Activated CD8-positive, alpha-beta T cell treated with anti-CD3 and anti-CD28 coated beads for 36 hours (primary cell): ENCODE results near the gene MYF6. TPM values are rescaled to one million over a fixed set of nuclear protein-coding genes. Genes with fewer than 3 reads are reported as not detected.

Source experiments
- ATAC-seq: fragments of 200-7000 bp; cut with Tn5 transposase; one replicate; pipeline ENCODE4 v1.10.0; 2021; ENCODE audit warnings: mild to moderate bottlenecking, moderate library complexity
- CTCF ChIA-PET: fragments of 350-600 bp; sonication (Branson Sonifier 250); formaldehyde crosslinking; loops from one replicate; lab custom pipeline; 2021; ENCODE audit warnings: antibody characterized with exemption; lab: Charles Lee
- POLR2A ChIA-PET: fragments of 350-600 bp; sonication (Branson Sonifier 250); formaldehyde crosslinking; loops from one replicate; lab custom pipeline; 2021; ENCODE audit warnings: antibody characterized with exemption; lab: Charles Lee
- DNase-seq: peaks from one replicate; pipeline ENCODE4 v3.0.0-alpha.2; 2020
- H3K27ac Mint-ChIP-seq: one replicate; pipeline ENCODE4 v1.8.0; 2021; ENCODE audit warnings: mild to moderate bottlenecking, mixed read lengths
- H3K27me3 Mint-ChIP-seq: one replicate; pipeline ENCODE4 v1.8.0; 2021; ENCODE audit warnings: mixed read lengths
- H3K36me3 Mint-ChIP-seq: one replicate; pipeline ENCODE4 v1.8.0; 2021; ENCODE audit warnings: low read depth, mixed read lengths
- H3K4me1 Mint-ChIP-seq: one replicate; pipeline ENCODE4 v1.8.0; 2021; ENCODE audit warnings: low read depth, mixed read lengths
- H3K4me3 Mint-ChIP-seq: one replicate; pipeline ENCODE4 v1.8.0; 2021; ENCODE audit warnings: mild to moderate bottlenecking, moderate library complexity, mixed read lengths
- H3K9me3 Mint-ChIP-seq: one replicate; pipeline ENCODE4 v1.8.0; 2021; ENCODE audit warnings: mixed read lengths
- intact Hi-C: fragments of 100-400 bp; cut with micrococcal nuclease; formaldehyde crosslinking; loops from one replicate; pipeline ENCODE4 v1.10.0; 2022
- total RNA-seq, 2 experiments: library from RNA; stranded (reverse); gene quantifications; one replicate each; pipeline ENCODE4 v1.2.3, GENCODE V29; 2021
- TF ChIP-seq, protein P1 (sequence below): fragments of 200-600 bp; IDR thresholded peaks from one replicate; pipeline ENCODE4 v1.8.0; 2022; ENCODE audit warnings: antibody characterized with exemption, mild to moderate bottlenecking

Gene MYF6
- total RNA-seq, 2 experiments from 2014 or later = not detected

DNA sequence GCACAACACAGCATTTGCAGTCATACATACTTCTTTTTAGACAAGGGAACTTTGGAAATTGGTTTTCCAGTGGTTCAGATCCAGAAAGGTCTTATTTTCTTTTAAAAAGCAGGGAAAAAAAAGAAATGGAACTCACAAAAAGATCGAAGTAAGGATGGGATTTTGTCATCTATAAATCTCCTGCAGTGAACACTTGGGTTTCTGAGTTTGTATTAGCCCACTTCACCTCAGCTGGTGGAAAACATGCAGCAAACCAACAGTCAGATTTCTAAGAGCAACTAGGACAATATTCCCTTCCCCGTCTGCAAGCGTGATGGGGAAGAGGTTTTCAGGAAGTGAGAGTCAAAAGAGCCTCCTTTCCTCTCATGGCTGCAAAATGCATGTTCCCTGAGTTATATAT lies 13.9 kb downstream of the MYF6 start:
- Mint-ChIP-seq H3K27me3 (no peaks in the 10 kb centered on the region), H3K36me3 (no peaks in the 10 kb centered on the region), H3K9me3 (no peaks in the 10 kb centered on the region), H3K27ac (no peak overlapping the region), H3K4me1 (no peaks in the 10 kb centered on the region), H3K4me3 (no peak overlapping the region)
- POLR2A ChIA-PET = no interaction called here
- ATAC-seq (no peak), DNase-seq (no peak)
- TF ChIP-seq, protein P1, sequence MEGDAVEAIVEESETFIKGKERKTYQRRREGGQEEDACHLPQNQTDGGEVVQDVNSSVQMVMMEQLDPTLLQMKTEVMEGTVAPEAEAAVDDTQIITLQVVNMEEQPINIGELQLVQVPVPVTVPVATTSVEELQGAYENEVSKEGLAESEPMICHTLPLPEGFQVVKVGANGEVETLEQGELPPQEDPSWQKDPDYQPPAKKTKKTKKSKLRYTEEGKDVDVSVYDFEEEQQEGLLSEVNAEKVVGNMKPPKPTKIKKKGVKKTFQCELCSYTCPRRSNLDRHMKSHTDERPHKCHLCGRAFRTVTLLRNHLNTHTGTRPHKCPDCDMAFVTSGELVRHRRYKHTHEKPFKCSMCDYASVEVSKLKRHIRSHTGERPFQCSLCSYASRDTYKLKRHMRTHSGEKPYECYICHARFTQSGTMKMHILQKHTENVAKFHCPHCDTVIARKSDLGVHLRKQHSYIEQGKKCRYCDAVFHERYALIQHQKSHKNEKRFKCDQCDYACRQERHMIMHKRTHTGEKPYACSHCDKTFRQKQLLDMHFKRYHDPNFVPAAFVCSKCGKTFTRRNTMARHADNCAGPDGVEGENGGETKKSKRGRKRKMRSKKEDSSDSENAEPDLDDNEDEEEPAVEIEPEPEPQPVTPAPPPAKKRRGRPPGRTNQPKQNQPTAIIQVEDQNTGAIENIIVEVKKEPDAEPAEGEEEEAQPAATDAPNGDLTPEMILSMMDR = no peak
- intact Hi-C loops = no loop called here
- CTCF ChIA-PET = no interaction called here

DNA sequence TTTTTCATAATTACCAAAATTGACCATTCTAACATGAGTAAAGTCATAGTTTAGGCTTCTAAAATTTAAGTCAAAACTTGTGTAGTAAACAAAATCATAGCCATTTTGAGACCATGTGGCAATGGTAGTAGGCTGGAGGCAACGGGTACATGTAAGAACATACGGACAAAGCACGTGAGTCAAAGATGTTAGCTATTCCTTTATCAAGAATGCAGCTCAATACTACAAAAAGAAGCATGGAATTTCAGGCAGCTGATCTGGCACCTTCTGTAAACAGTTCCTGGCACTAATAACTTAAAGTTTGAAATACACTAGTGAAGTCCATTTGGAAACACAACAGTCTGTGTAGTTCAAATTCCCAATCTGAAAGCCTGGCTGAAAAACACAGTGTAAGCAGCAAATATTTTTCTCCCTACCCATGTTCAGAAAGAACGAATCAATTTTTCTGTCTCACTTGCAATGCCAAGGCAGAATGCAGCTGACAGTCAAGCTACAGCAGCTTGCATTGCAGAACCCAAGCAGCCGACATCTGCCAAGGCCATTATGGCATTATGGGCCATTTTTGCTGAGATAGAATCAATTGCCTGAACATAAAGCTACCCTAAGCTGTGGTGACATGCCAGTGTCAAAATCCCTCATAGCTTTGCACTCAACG lies 38.5 kb downstream of the MYF6 start:
- H3K4me3 Mint-ChIP-seq = no peak overlapping the region
- intact Hi-C loops = no loop called here
- ChIA-PET CTCF (no interaction called here), POLR2A (no interaction called here)
- H3K9me3 Mint-ChIP-seq = no peaks in the 10 kb centered on the region
- DNase-seq = no peak
- no peaks in the 10 kb centered on the region for H3K4me1 Mint-ChIP-seq
- H3K27ac Mint-ChIP-seq = no peak overlapping the region
- no peak for ATAC-seq
- TF ChIP-seq, protein P1 = no peak
- H3K36me3 Mint-ChIP-seq = no peaks in the 10 kb centered on the region
- no peaks in the 10 kb centered on the region for H3K27me3 Mint-ChIP-seq

DNA sequence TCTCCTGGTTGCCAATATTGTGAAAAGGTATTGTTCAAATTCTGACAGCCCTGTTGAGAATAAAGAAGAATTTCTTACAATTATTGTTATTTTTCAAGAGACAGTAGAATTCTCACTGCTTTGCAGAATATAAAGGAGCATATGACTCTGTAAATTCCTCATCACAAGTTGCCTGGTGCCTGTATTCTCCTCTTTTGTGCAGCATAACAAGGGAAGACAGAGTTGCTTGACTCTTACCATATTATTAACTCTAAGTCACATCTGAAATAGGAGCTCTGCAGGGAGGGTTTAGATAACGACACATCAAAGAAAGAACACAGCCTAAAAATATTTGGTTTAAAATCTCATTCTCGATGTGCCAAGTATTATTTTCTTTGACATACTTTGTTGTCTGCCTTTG lies 40.4 kb downstream of the MYF6 start:
- ATAC-seq = no peak
- TF ChIP-seq, protein P1 = no peak
- Mint-ChIP-seq H3K4me1 (no peaks in the 10 kb centered on the region), H3K27ac (no peak overlapping the region), H3K4me3 (no peak overlapping the region), H3K36me3 (no peaks in the 10 kb centered on the region), H3K27me3 (no peaks in the 10 kb centered on the region), H3K9me3 (no peaks in the 10 kb centered on the region)
- DNase-seq = no peak
- intact Hi-C loops = no loop called here
- POLR2A ChIA-PET = no interaction called here
- CTCF ChIA-PET = no interaction called here

DNA sequence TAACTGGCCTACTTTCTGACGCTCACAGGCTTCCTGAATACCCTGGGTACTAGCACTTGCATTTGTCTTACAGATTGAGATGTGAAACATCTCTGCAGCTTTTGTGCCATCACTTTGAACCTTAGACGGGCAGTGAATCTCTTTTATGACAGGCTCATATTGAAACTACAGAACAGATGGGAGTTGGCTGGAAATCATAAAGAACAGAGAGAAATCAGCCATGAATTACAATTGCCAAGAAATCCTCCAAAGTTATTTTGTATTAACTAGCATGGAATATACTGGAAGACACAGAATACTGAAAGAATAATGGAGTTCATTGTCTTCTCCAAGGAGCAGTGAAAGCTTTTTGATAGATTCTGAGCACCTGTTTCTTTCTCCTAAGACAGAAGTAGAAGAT lies 42.0 kb downstream of the MYF6 start:
- TF ChIP-seq, protein P1 = no peak
- DNase-seq (no peak), ATAC-seq (no peak)
- H3K27me3 Mint-ChIP-seq = no peaks in the 10 kb centered on the region
- POLR2A ChIA-PET = no interaction called here
- H3K27ac Mint-ChIP-seq = no peak overlapping the region
- H3K9me3 Mint-ChIP-seq = no peaks in the 10 kb centered on the region
- CTCF ChIA-PET = no interaction called here
- no peaks in the 10 kb centered on the region for H3K36me3 Mint-ChIP-seq
- no peaks in the 10 kb centered on the region for H3K4me1 Mint-ChIP-seq
- H3K4me3 Mint-ChIP-seq = no peak overlapping the region
- intact Hi-C loops = no loop called here

DNA sequence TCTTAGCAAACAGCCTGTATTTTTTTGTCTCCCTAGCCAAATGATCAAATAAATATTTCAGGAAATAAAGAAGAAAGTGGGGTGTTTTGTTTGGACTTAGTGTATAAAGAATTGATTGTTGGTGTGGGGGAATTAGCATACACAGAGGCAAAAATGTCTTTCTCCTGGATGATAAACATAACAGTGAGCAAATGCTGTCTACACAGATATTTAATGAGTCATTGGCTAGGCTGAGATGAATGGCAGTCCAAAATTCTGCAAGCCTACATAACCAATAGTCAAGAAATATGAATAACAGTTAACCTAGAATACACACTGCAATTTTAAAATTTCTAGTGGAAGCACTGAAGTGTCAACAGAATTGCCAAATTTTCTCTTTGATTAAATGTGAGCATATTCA lies 45.0 kb downstream of the MYF6 start:
- ATAC-seq = no peak
- Mint-ChIP-seq H3K27me3 (no peaks in the 10 kb centered on the region), H3K27ac (no peak overlapping the region), H3K4me1 (no peaks in the 10 kb centered on the region), H3K9me3 (no peaks in the 10 kb centered on the region), H3K4me3 (no peak overlapping the region), H3K36me3 (no peaks in the 10 kb centered on the region)
- CTCF ChIA-PET = no interaction called here
- POLR2A ChIA-PET = no interaction called here
- DNase-seq = no peak
- intact Hi-C loops = no loop called here
- TF ChIP-seq, protein P1 = no peak
